ENCODE measurements around the gene TM6SF1. TPM values are rescaled to one million over a fixed set of nuclear protein-coding genes. Genes with fewer than 3 reads are reported as not detected.
"Not testable (repeated sequence)": the region's sequence is repeated elsewhere in the genome, so short reads cannot be mapped to it uniquely, and the experiment has no call there.

Gene TM6SF1
- total RNA-seq, 4 donors from 2014 or later: 1.7 to 10.5 (median 3.9) TPM

DNA sequence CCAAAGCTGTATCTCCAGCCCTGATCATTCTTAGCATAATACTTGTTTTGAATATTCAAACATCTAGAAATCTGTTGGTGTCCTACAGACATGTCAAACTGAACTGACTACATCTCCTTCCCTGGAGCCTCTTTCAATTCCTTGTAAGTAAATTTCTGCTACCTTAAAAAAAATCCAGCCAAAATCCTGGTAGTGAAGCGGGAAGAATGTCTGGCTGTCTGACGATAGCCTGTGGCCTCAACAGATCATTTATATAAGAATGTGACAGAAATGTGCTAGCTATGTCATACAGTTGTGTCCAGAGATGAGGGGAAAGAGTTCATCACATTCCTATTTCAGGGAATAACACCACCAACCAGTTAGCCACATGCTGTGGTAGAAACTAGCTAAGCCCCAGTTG lies 18.6 kb upstream of the TM6SF1 start:
- DNase-seq: no peak
- Histone ChIP-seq H3K36me3 (no peaks in the 10 kb centered on the region), H3K4me3 (no peak overlapping the region), H3K27me3 (no peaks in the 10 kb centered on the region), H3K27ac (no peak overlapping the region), H3K9me3 (no peaks in the 10 kb centered on the region), H3K4me1 (no peaks in the 10 kb centered on the region)
- intact Hi-C loops (cut with DNase I; ENCODE audit: low total_unique reads): no loop called here
- TF ChIP-seq, protein P1, sequence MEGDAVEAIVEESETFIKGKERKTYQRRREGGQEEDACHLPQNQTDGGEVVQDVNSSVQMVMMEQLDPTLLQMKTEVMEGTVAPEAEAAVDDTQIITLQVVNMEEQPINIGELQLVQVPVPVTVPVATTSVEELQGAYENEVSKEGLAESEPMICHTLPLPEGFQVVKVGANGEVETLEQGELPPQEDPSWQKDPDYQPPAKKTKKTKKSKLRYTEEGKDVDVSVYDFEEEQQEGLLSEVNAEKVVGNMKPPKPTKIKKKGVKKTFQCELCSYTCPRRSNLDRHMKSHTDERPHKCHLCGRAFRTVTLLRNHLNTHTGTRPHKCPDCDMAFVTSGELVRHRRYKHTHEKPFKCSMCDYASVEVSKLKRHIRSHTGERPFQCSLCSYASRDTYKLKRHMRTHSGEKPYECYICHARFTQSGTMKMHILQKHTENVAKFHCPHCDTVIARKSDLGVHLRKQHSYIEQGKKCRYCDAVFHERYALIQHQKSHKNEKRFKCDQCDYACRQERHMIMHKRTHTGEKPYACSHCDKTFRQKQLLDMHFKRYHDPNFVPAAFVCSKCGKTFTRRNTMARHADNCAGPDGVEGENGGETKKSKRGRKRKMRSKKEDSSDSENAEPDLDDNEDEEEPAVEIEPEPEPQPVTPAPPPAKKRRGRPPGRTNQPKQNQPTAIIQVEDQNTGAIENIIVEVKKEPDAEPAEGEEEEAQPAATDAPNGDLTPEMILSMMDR (IDR thresholded peaks at IDR 0.05): no peak
- no peak for TF ChIP-seq POLR2A (IDR thresholded peaks at IDR 0.05)

DNA sequence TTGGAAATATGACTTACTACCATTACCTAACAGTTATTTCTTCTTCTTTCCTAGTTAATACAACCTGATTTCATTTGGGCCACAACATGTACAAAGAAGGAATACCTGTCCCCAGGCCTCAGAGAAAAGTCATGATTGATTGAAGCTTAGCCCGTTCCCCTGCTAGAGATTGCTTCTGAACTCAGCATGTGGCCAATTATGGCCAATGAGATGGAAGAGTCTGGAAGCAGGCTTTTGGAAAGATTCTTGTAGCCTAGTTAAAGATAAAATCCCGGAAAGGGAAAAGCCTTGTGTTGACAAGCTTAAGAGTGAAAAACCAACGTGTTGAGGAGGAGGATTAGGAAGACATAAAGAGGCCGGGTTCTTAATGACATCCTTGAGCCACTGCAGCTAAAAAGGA lies 17.0 kb upstream of the TM6SF1 start:
- Histone ChIP-seq H3K4me1 (no peaks in the 10 kb centered on the region), H3K36me3 (no peaks in the 10 kb centered on the region), H3K27ac (no peak overlapping the region), H3K4me3 (no peak overlapping the region), H3K9me3 (no peaks in the 10 kb centered on the region), H3K27me3 (no peaks in the 10 kb centered on the region)
- intact Hi-C loops (cut with DNase I; ENCODE audit: low total_unique reads): no loop called here
- DNase-seq: no peak
- no peak for TF ChIP-seq POLR2A (IDR thresholded peaks at IDR 0.05)
- TF ChIP-seq, protein P1 (IDR thresholded peaks at IDR 0.05): no peak

DNA sequence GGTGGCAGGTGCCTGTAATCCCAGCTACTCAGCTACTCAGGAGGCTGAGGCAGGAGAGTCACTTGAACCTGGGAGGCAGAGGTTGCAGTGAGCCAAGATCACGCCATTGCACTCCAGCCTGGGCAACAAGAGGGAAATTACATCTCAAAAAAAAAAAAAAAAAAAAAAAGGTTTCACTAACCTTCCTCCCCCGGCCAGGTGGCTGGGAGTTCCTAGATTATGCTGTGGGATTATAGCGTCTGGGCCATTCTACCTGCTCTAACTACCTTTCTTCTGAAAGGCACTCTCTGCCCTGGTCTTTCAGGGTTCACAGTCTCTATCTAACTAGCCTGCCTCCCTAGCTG lies 15.5 kb upstream of the TM6SF1 start:
- H3K27me3 ChIP-seq; H3K4me3 ChIP-seq; H3K4me1 ChIP-seq; H3K27ac ChIP-seq; intact Hi-C loops (cut with DNase I; ENCODE audit: low total_unique reads); H3K36me3 ChIP-seq; H3K9me3 ChIP-seq; DNase-seq: not testable (repeated sequence)

- Histone ChIP-seq H3K36me3 (no peaks in the 10 kb centered on the region), H3K27ac (no peak overlapping the region), H3K4me3 (no peak overlapping the region), H3K9me3 (no peaks in the 10 kb centered on the region), H3K27me3 (no peaks in the 10 kb centered on the region), H3K4me1 (no peaks in the 10 kb centered on the region)
- DNase-seq: peak in 1 of 2 donors; percentile 34
- no peak for TF ChIP-seq POLR2A (IDR thresholded peaks at IDR 0.05)
- TF ChIP-seq, protein P1 (IDR thresholded peaks at IDR 0.05): no peak
- intact Hi-C loops (cut with DNase I; ENCODE audit: low total_unique reads): no loop called here
Observed at GRCh38 chr15:83092309-83092976, 15.0 kb upstream of the TM6SF1 start.

GRCh38 chr15:83094583-83094982 lies 12.9 kb upstream of the TM6SF1 start:
- no peaks in the 10 kb centered on the region for H3K27me3 ChIP-seq
- H3K36me3 ChIP-seq: no peaks in the 10 kb centered on the region
- H3K4me1 ChIP-seq: no peaks in the 10 kb centered on the region
- DNase-seq: no peak
- intact Hi-C loops (cut with DNase I; ENCODE audit: low total_unique reads): no loop called here
- no peak overlapping the region for H3K27ac ChIP-seq
- TF ChIP-seq, protein P1 (IDR thresholded peaks at IDR 0.05): no peak
- TF ChIP-seq POLR2A (IDR thresholded peaks at IDR 0.05): no peak
- no peak overlapping the region for H3K4me3 ChIP-seq
- H3K9me3 ChIP-seq: peaks cover 0 to 3% of the 10 kb centered on the region in 2 donors

DNA sequence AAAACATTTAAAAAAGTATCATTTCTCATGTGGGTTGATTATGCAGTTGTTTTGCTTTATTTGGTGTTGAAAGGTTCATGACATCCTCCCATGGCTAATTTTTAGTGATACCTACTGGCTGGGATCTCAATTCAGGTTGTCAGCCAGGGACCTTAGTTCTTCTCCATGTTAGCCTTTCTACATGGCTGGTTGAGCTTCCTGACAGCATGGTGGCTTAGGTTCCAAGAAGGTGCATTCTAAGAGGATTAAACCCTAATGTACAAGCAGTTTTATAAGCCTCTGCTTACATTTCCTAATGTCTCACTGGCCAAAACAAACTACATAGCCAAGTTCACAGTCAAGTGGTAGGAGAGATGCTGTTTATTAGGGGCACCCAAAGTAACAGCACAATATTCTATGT lies 9.4 kb upstream of the TM6SF1 start:
- no peaks in the 10 kb centered on the region for H3K4me1 ChIP-seq
- H3K36me3 ChIP-seq: no peaks in the 10 kb centered on the region
- H3K27me3 ChIP-seq: no peaks in the 10 kb centered on the region
- intact Hi-C loops (cut with DNase I; ENCODE audit: low total_unique reads): no loop called here
- H3K27ac ChIP-seq: no peak overlapping the region
- H3K9me3 ChIP-seq: peaks cover 0 to 3% of the 10 kb centered on the region in 2 donors
- H3K4me3 ChIP-seq: no peak overlapping the region
- TF ChIP-seq POLR2A (IDR thresholded peaks at IDR 0.05): no peak
- TF ChIP-seq, protein P1 (IDR thresholded peaks at IDR 0.05): no peak
- no peak for DNase-seq
